Rectal smooth muscle tissue (tissue), 1 donor: ENCODE measurements around the gene AGBL4.

Experiments used
- H3K27ac ChIP-seq: one replicate; pipeline ENCODE4 v1.7.0; 2013; ENCODE audit warnings: low read depth, low read length, inconsistent platforms
- H3K27me3 ChIP-seq: one replicate; pipeline ENCODE4 v1.7.0; 2013; ENCODE audit warnings: low read length; ENCODE audit not compliant: control insufficient read depth, insufficient read depth
- H3K36me3 ChIP-seq: one replicate; pipeline ENCODE4 v1.7.0; 2013; ENCODE audit warnings: low read length; ENCODE audit not compliant: control insufficient read depth, insufficient read depth
- H3K4me1 ChIP-seq: one replicate; pipeline ENCODE4 v1.7.0; 2013; ENCODE audit warnings: low read length; ENCODE audit not compliant: control insufficient read depth, insufficient read depth
- H3K4me3 ChIP-seq: one replicate; pipeline ENCODE4 v1.7.0; 2013; ENCODE audit warnings: low read length
- H3K9ac ChIP-seq: one replicate; pipeline ENCODE4 v1.7.0; 2013; ENCODE audit warnings: low read length

Gene AGBL4

DNA sequence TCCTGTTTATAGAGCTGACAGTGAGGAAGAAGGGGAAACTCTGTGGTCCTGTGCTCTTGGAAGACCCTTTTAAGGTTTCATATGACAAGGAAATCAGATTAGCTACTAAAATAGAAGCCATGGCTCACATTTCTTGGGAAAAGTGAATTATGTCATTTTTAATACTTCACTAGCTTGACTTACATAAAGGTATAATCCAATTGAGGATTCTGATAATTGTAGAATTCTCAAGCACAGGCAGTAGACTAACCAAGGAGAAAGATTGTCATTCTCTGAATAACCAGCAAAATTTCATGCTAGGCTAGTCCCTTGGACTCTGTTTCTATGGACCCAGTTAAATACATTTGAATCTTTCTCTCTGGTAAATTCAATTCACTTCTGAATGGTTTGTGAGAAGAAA lies 634.1 kb downstream of the AGBL4 start:
- no peaks in the 10 kb centered on the region for H3K27me3 ChIP-seq
- H3K36me3 ChIP-seq = no peaks in the 10 kb centered on the region
- H3K27ac ChIP-seq = no peak overlapping the region
- no peaks in the 10 kb centered on the region for H3K4me1 ChIP-seq
- no peak overlapping the region for H3K9ac ChIP-seq
- no peak overlapping the region for H3K4me3 ChIP-seq

- H3K27ac ChIP-seq = no peak overlapping the region
- no peak overlapping the region for H3K4me3 ChIP-seq
- H3K27me3 ChIP-seq = no peaks in the 10 kb centered on the region
- H3K9ac ChIP-seq = no peak overlapping the region
- no peaks in the 10 kb centered on the region for H3K36me3 ChIP-seq
- no peaks in the 10 kb centered on the region for H3K4me1 ChIP-seq
Observed at GRCh38 chr1:49364676-49365075, 659.1 kb downstream of the AGBL4 start.

DNA sequence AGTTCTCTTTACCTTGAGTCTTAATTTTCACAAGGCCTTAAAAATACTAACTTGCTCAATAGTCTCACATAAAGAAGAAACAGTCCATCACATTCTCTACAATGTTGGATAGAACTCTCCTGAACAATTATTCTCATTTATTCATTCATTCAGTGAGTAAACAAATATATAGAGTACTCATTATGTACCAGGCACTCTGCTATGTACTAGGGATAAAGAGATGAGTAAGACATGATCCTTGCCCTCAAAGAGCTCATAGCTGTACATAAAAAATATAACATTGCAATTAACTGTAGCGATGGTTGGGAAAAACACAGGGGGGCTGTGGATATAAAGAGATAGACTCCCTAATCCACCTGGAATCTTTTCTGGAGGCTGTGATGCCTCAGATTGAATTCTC lies 660.1 kb downstream of the AGBL4 start:
- no peaks in the 10 kb centered on the region for H3K36me3 ChIP-seq
- no peak overlapping the region for H3K4me3 ChIP-seq
- H3K27ac ChIP-seq = no peak overlapping the region
- no peaks in the 10 kb centered on the region for H3K27me3 ChIP-seq
- H3K9ac ChIP-seq = no peak overlapping the region
- no peaks in the 10 kb centered on the region for H3K4me1 ChIP-seq

DNA sequence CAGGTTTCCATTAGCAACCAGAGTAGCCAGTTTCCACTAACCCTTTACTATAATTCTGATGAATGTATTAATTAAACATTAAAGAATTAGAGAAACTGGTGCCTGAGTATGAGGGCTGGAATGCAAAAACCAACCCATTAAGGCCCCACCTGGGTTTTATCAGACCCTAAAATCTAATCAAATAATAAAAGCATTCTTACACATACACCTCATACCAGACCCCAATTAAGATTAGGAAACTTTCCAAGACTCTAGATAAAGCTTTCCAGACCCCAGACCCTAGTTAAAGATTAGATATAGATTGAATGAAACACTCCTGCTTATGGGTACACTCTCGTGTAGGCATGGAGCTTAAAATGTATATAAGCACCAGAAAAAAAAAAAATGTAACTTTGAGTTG lies 665.7 kb downstream of the AGBL4 start:
- Histone ChIP-seq H3K36me3 (no peaks in the 10 kb centered on the region), H3K4me3 (no peak overlapping the region), H3K27ac (no peak overlapping the region), H3K27me3 (no peaks in the 10 kb centered on the region), H3K9ac (no peak overlapping the region), H3K4me1 (no peaks in the 10 kb centered on the region)

DNA sequence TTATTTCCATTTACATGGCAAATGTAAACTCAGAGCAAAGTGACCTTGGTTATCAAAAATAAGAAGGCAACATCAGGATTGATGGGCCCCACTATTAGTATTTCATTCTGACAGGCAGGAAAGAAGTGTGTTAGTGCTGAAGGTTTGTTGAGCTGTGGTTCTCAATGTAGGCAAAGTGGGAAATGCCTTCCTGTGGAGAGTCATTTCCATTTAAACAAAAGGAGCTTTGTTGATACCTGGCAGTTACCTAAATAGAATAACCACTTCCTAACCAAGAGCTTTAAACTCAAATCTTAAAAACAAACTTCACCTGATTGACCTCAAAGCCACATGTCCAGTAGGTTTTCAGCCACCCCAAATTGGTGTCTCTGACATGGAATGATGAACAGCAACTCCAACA lies 667.2 kb downstream of the AGBL4 start:
- H3K27ac ChIP-seq = no peak overlapping the region

GRCh38 chr1:49351768-49352167 lies 672.0 kb downstream of the AGBL4 start:
- H3K27me3 ChIP-seq = no peaks in the 10 kb centered on the region
- H3K9ac ChIP-seq = no peak overlapping the region
- H3K27ac ChIP-seq = no peak overlapping the region
- no peak overlapping the region for H3K4me3 ChIP-seq
- no peaks in the 10 kb centered on the region for H3K36me3 ChIP-seq
- no peaks in the 10 kb centered on the region for H3K4me1 ChIP-seq

More for the DNA sequence above, 667.2 kb downstream of the AGBL4 start:
- Histone ChIP-seq H3K27me3 (no peaks in the 10 kb centered on the region), H3K9ac (no peak overlapping the region), H3K4me3 (no peak overlapping the region), H3K4me1 (no peaks in the 10 kb centered on the region), H3K36me3 (no peaks in the 10 kb centered on the region)

- no peak overlapping the region for H3K4me3 ChIP-seq
- no peak overlapping the region for H3K9ac ChIP-seq
- no peaks in the 10 kb centered on the region for H3K4me1 ChIP-seq
- H3K27me3 ChIP-seq = no peaks in the 10 kb centered on the region
- H3K36me3 ChIP-seq = no peaks in the 10 kb centered on the region
- H3K27ac ChIP-seq = no peak overlapping the region
Observed at GRCh38 chr1:49346767-49347349, 676.9 kb downstream of the AGBL4 start.

DNA sequence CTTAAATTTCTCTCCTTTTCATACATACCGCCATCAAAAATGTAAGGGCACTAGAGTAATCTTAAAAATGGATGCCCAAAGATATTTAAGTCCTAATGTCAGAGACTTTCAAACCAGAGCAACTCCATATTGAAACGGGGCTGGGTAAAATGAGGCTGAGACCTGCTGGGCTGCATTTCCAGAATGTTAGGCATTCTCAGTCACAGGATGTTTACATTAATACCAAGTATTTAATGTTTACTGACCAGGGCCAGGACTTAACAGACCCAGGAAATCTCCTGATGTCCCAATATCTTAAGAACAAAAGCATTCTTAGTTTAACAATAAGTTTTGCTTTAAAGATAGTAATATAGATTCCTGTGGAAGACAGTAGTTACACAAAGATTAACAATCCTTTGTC lies 683.2 kb downstream of the AGBL4 start:
- Histone ChIP-seq H3K4me3 (no peak overlapping the region), H3K36me3 (no peaks in the 10 kb centered on the region), H3K27ac (no peak overlapping the region), H3K4me1 (no peaks in the 10 kb centered on the region), H3K9ac (no peak overlapping the region), H3K27me3 (no peaks in the 10 kb centered on the region)

- H3K27me3 ChIP-seq = no peaks in the 10 kb centered on the region
- H3K36me3 ChIP-seq = no peaks in the 10 kb centered on the region
- H3K4me3 ChIP-seq = no peak overlapping the region
- H3K4me1 ChIP-seq = peaks cover under 1% of the 10 kb centered on the region
- H3K9ac ChIP-seq = no peak overlapping the region
- no peak overlapping the region for H3K27ac ChIP-seq
Observed at GRCh38 chr1:49339043-49339442, 684.7 kb downstream of the AGBL4 start.

GRCh38 chr1:49337251-49337650 lies 686.5 kb downstream of the AGBL4 start:
- H3K9ac ChIP-seq = no peak overlapping the region
- no peaks in the 10 kb centered on the region for H3K36me3 ChIP-seq
- H3K4me1 ChIP-seq = peaks cover 2% of the 10 kb centered on the region
- H3K27ac ChIP-seq = no peak overlapping the region
- H3K4me3 ChIP-seq = no peak overlapping the region
- H3K27me3 ChIP-seq = no peaks in the 10 kb centered on the region

GRCh38 chr1:49333906-49334305 lies 689.8 kb downstream of the AGBL4 start:
- H3K27ac ChIP-seq = no peak overlapping the region

DNA sequence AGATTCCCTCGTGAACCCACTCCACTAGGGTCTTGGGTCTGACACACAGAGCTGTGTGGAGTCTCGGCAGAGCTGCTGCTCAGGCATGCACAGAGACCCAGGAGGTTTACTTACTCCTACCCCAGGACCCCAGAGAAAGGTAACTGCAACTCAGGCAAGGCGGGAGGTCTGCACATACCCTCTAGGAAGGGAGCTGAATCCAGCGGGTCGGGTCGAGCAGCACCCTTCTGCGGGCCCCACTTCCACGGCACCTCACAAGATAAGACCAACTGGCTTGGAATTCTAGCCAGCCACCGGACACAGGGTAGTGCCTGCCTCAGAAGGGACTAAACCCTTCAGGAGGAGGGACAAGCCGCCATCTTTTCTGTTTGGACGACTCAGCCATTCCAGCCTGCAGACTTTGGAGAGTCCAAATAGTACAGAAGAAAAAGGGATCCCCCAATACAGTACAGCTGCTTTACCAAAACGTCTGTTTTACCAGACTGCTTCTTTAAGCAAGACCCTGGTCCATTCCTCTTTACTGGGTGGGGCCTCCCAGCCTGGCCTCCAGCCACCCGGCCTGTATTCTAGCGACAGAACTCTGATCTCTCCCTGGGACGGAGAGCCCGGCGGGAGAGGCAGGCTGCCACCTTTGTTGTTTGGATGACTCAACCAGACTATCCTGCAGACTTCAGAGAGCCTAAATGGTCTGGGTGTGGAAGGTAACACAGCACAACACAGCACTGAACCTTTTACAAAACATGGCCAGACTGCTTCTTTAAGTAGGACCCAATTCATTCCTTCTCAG lies 692.5 kb downstream of the AGBL4 start:
- Histone ChIP-seq H3K9ac (no peak overlapping the region), H3K4me1 (peaks cover 2% of the 10 kb centered on the region), H3K27me3 (no peaks in the 10 kb centered on the region), H3K4me3 (no peak overlapping the region), H3K27ac (no peak overlapping the region), H3K36me3 (no peaks in the 10 kb centered on the region)

More at GRCh38 chr1:49333906-49334305, 689.8 kb downstream of the AGBL4 start:
- Histone ChIP-seq H3K4me1 (peaks cover 2% of the 10 kb centered on the region), H3K27me3 (no peaks in the 10 kb centered on the region), H3K4me3 (no peak overlapping the region), H3K9ac (no peak overlapping the region), H3K36me3 (no peaks in the 10 kb centered on the region)
